ENCODE data around the gene PMS2.
A peak's percentile ranks its signal among the peaks of the same experiment; 100 is the strongest.
"Not testable (repeated sequence)": the region's sequence is repeated elsewhere in the genome, so short reads cannot be mapped to it uniquely, and the experiment has no call there.

PMS2 gene

GRCh38 chr7:6012355-6013104 lies 3.7 kb upstream of the PMS2 start:
- no peak for DNase-seq

- no peak for DNase-seq
Measured at GRCh38 chr7:6011541-6011940, 2.7 kb upstream of the PMS2 start.

- not testable (repeated sequence) for DNase-seq
Measured at GRCh38 chr7:6010370-6010769, 1.5 kb upstream of the PMS2 start.

GRCh38 chr7:6007835-6008590 lies 836 bp downstream of the PMS2 start:
- DNase-seq: not testable (repeated sequence)

GRCh38 chr7:6007386-6007785 lies 1.5 kb downstream of the PMS2 start:
- DNase-seq: no peak

GRCh38 chr7:5997210-5997808 lies 11.5 kb downstream of the PMS2 start:
- DNase-seq: peak; percentile 17 to 68

GRCh38 chr7:5987061-5987460 lies 21.8 kb downstream of the PMS2 start:
- not testable (repeated sequence) for DNase-seq

- DNase-seq: not testable (repeated sequence)
Measured at GRCh38 chr7:5979680-5980314, 29.1 kb downstream of the PMS2 start.

- DNase-seq: not testable (repeated sequence)
Measured at GRCh38 chr7:5973580-5973979, 35.3 kb downstream of the PMS2 start.

- not testable (repeated sequence) for DNase-seq
Measured at GRCh38 chr7:5970347-5970911, 38.4 kb downstream of the PMS2 start, which contains the start of gene RSPH10B. RSPH10B (minus strand) TSS chr7:5970689; CDS start chr7:5967116, 3,573 bp downstream.

GRCh38 chr7:5963810-5964209 lies 45.0 kb downstream of the PMS2 start:
- DNase-seq: not testable (repeated sequence)

- not testable (repeated sequence) for DNase-seq
Measured at GRCh38 chr7:5963205-5963604, 45.6 kb downstream of the PMS2 start.

GRCh38 chr7:5934945-5935450 lies 73.9 kb downstream of the PMS2 start:
- DNase-seq: not testable (repeated sequence)

- DNase-seq: not testable (repeated sequence)
Measured at GRCh38 chr7:5931905-5932644, 76.8 kb downstream of the PMS2 start.

- DNase-seq: not testable (repeated sequence)
Measured at GRCh38 chr7:5931250-5931649, 77.6 kb downstream of the PMS2 start.

- not testable (repeated sequence) for DNase-seq
Measured at GRCh38 chr7:5930290-5930689, 78.6 kb downstream of the PMS2 start.

GRCh38 chr7:5926263-5926870 lies 82.5 kb downstream of the PMS2 start:
- DNase-seq: not testable (repeated sequence)

- not testable (repeated sequence) for DNase-seq
Measured at GRCh38 chr7:5924630-5925029, 84.2 kb downstream of the PMS2 start.

GRCh38 chr7:5924180-5924579 lies 84.7 kb downstream of the PMS2 start:
- DNase-seq: not testable (repeated sequence)
